Stimulated activated effector memory CD8-positive, alpha-beta T cell treated with anti-CD3 and anti-CD28 coated beads, Interleukin-12 subunit alpha, Interleukin-12 subunit beta, amount 100 ng/mL, for 72 hours (primary cell): Measurements from ENCODE around the gene MARK2.
A peak's percentile ranks its signal among the peaks of the same experiment; 100 is the strongest.
"Not testable (repeated sequence)": the region's sequence is repeated elsewhere in the genome, so short reads cannot be mapped to it uniquely, and the experiment has no call there.

Source experiments
- ATAC-seq: fragments of 150-1000 bp; cut with Tn5 transposase; 2 replicates; pipeline ENCODE4 v1.10.0; 2021
- DNase-seq, 2 donors: peaks; one replicate each; pipeline ENCODE4 v3.0.0; 2021 to 2022; ENCODE audit warnings: low spot score in 2 of 2
- H3K27ac Mint-ChIP-seq: one replicate; pipeline ENCODE4 v1.8.0; 2022; ENCODE audit warnings: mild to moderate bottlenecking, mixed read lengths
- H3K36me3 Mint-ChIP-seq: one replicate; pipeline ENCODE4 v1.8.0; 2022; ENCODE audit warnings: mild to moderate bottlenecking, mixed read lengths
- H3K4me1 Mint-ChIP-seq: one replicate; pipeline ENCODE4 v1.8.0; 2022; ENCODE audit warnings: mixed read lengths
- H3K4me3 Mint-ChIP-seq: one replicate; pipeline ENCODE4 v1.8.0; 2022; ENCODE audit warnings: mild to moderate bottlenecking, mixed read lengths
- H3K9me3 Mint-ChIP-seq: one replicate; pipeline ENCODE4 v1.8.0; 2022; ENCODE audit warnings: mixed read lengths

Gene MARK2

GRCh38 chr11:63858628-63859550 lies 20.0 kb downstream of the MARK2 start:
- ATAC-seq (no peak), DNase-seq (no peak)
- H3K27ac Mint-ChIP-seq: peak overlapping the region; percentile 64
- H3K36me3 Mint-ChIP-seq: peaks cover 55% of the 10 kb centered on the region
- H3K4me1 Mint-ChIP-seq: peaks cover 26% of the 10 kb centered on the region
- H3K9me3 Mint-ChIP-seq: no peaks in the 10 kb centered on the region
- H3K4me3 Mint-ChIP-seq: no peak overlapping the region

GRCh38 chr11:63862923-63863322 lies 24.0 kb downstream of the MARK2 start:
- no peak overlapping the region for H3K4me3 Mint-ChIP-seq
- H3K4me1 Mint-ChIP-seq: peaks cover 43% of the 10 kb centered on the region
- H3K36me3 Mint-ChIP-seq: peaks cover 43% of the 10 kb centered on the region
- no peaks in the 10 kb centered on the region for H3K9me3 Mint-ChIP-seq
- H3K27ac Mint-ChIP-seq: peak overlapping the region; percentile 63
- ATAC-seq (peak; percentile 28), DNase-seq (no peak)

DNA sequence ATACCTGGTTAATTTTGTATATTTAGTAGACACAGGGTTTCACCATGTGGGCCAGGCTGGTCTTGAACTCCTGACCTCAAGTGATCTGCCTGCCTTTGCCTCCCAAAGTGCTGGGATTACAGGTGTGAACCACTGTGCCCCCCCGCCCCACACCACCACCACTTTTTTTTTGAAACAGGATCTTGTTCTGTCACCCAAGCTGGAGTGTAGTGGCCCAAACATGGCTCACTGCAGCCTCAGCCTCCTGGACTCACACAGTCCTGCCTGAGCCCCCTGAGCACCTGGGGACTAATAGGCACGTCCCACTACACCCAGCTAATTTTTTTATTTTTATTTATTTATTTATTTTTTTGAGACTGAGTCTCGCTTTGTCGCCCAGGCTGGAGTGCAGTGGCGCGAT lies 24.7 kb downstream of the MARK2 start:
- peaks cover 49% of the 10 kb centered on the region for H3K4me1 Mint-ChIP-seq
- H3K36me3 Mint-ChIP-seq: peaks cover 37% of the 10 kb centered on the region
- ATAC-seq, H3K9me3 Mint-ChIP-seq, DNase-seq, H3K4me3 Mint-ChIP-seq, H3K27ac Mint-ChIP-seq: not testable (repeated sequence)

DNA sequence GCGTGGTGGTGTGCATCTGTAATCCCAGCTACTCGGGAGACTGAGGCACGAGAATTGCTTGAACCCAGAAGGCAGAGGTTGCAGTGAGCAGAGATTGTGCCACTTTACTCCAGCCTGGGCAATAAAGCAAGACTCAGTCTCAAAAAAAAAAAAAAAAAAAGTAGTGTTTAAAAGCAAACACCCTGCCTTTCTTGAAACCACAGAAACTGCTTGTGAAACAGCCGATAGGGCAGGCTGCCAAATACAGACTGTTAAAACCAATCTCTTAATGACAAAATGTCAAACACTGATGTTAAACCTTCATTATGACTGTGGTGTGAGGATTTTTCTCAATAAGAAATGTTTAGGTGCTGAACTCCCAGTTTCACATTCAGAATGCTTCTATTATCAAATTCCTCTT lies 27.3 kb downstream of the MARK2 start:
- Mint-ChIP-seq H3K4me1 (peaks cover 75% of the 10 kb centered on the region), H3K4me3 (peak overlapping the region; percentile 49), H3K36me3 (peaks cover 34% of the 10 kb centered on the region), H3K27ac (peak overlapping the region; percentile 46), H3K9me3 (no peaks in the 10 kb centered on the region)
- ATAC-seq (peak; percentile 93), DNase-seq (peak; percentile 49 to 85)

- H3K4me1 Mint-ChIP-seq: peaks cover 80% of the 10 kb centered on the region
- DNase-seq (no peak), ATAC-seq (no peak)
- no peak overlapping the region for H3K27ac Mint-ChIP-seq
- H3K9me3 Mint-ChIP-seq: no peaks in the 10 kb centered on the region
- H3K36me3 Mint-ChIP-seq: peaks cover 26% of the 10 kb centered on the region
- no peak overlapping the region for H3K4me3 Mint-ChIP-seq
Measured at GRCh38 chr11:63867511-63867910, 28.6 kb downstream of the MARK2 start.

- Mint-ChIP-seq H3K4me1 (peaks cover 81% of the 10 kb centered on the region), H3K4me3 (no peak overlapping the region), H3K9me3 (no peaks in the 10 kb centered on the region), H3K36me3 (peaks cover 21% of the 10 kb centered on the region), H3K27ac (no peak overlapping the region)
- DNase-seq: no peak
- ATAC-seq: no peak
Measured at GRCh38 chr11:63868399-63869064, 29.6 kb downstream of the MARK2 start.

GRCh38 chr11:63869171-63869591 lies 30.3 kb downstream of the MARK2 start:
- no peak for ATAC-seq
- Mint-ChIP-seq H3K9me3 (no peaks in the 10 kb centered on the region), H3K36me3 (peaks cover 21% of the 10 kb centered on the region), H3K4me3 (peak overlapping the region; percentile 43), H3K4me1 (peaks cover 85% of the 10 kb centered on the region), H3K27ac (peak overlapping the region; percentile 67)
- DNase-seq: no peak

- Mint-ChIP-seq H3K4me1 (peaks cover 90% of the 10 kb centered on the region), H3K4me3 (peak overlapping the region; percentile 43), H3K36me3 (peaks cover 21% of the 10 kb centered on the region), H3K27ac (peak overlapping the region; percentile 67), H3K9me3 (no peaks in the 10 kb centered on the region)
- no peak for DNase-seq
- no peak for ATAC-seq
Measured at GRCh38 chr11:63869683-63870082, 30.8 kb downstream of the MARK2 start.

DNA sequence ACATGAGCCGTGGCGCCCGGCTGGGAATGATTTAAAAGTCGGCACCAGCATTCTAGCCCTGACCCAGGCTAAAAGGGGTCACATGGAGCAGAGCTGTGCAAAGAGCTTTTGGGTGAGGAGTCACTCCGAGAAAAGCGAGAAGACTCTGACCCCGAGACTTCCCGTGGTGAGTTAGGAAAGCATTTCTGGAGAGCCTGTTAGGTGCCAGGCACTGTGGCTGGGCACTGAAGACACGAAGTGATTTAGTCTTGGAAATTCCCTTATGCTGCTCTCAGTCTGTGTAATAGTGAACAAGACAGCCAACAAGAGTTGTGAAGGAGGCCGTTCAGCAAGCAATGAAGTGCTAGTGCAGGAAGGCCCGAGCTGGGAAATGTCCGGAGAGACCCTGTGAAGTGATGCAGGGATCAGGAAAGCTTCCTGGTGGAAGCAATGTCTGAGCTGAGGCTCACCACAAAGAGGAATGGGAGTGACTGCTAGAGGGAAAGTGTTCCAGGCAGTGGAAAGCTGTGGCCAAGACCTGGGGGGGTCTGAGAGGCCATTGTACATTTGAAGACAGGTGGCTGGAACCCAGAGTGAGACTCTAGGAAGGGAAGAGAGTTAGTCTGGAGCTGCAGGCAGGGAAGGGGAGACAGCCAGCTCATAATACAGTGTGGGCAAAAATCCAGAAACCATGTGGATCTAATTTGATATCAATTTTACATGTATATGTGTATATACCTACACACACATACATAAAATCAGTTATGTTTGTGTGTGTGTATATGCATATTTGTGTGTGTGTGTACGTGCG lies 31.6 kb downstream of the MARK2 start:
- Mint-ChIP-seq H3K36me3 (peaks cover 21% of the 10 kb centered on the region), H3K4me3 (peak overlapping the region; percentile 43), H3K9me3 (no peaks in the 10 kb centered on the region), H3K4me1 (peaks cover 86% of the 10 kb centered on the region), H3K27ac (peak overlapping the region; percentile 67)
- ATAC-seq: peak; percentile 72
- no peak for DNase-seq

DNA sequence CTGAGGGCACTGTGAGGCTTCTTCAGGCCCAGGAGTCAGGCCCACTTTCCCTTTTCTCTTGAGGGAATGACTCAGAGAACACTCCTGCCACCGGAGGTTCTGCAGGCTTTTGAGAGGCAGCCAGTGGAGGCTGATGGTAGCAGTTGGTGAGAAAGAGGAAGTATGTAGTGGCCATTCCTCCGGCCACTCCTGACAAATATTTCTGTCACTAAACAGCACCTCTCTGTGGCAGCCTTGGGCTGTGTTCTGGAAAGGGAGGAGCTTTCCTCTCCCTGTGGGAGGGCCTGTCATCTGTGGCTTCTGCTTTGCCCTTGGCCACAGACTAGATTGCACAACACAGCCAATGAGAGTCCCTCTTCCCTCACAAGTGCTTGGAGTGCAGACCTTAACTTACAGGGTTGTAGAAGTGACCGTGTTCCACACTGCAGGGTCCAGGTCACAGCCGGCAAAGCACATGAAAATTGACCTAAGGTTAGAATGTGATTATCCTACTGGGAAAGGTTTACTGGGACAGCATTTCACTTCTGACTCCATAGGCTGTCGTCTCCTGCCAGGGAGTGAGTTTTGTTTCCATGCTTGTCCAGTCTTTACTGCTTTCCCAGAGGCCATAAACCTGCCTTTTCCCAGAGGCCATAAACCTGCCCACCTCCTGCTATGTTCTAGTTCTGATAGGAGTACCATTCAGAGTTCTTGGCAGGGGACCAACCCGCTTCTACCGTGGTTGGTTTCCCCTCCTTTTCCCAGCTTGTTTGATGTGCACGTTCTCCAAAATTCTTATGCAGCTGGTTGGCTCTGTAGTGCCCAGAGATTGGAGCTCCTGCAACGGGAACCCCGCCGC lies 33.3 kb downstream of the MARK2 start:
- ATAC-seq: peak; percentile 86
- Mint-ChIP-seq H3K4me1 (peaks cover 72% of the 10 kb centered on the region), H3K27ac (no peak overlapping the region), H3K9me3 (no peaks in the 10 kb centered on the region), H3K4me3 (no peak overlapping the region), H3K36me3 (peaks cover 13% of the 10 kb centered on the region)
- DNase-seq: peak; percentile 14 to 69

DNA sequence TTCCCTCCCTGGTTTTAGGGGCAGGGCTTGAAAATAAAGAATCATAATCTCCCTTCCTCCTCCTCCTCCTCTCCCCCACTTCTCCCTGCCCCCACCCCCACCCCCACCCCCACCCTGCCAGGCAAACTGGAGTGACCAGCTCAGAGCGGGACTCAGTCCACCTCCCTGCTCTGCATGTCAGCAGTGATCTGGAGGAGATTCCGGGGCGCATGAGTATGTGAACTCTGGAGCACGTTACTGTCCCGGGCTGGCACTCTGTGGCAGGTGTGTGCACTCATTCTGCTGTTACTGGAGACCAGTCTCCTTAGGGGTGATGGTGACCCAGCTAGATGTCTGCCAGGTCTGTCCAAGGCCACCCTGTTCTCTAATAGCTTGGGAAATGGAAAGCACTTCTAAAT lies 33.9 kb downstream of the MARK2 start:
- Mint-ChIP-seq H3K4me3 (no peak overlapping the region), H3K27ac (no peak overlapping the region)

GRCh38 chr11:63873311-63873710 lies 34.4 kb downstream of the MARK2 start:
- peaks cover 68% of the 10 kb centered on the region for H3K4me1 Mint-ChIP-seq
- no peak overlapping the region for H3K4me3 Mint-ChIP-seq
- no peak for ATAC-seq
- H3K36me3 Mint-ChIP-seq: peaks cover 18% of the 10 kb centered on the region
- no peak overlapping the region for H3K27ac Mint-ChIP-seq
- no peak for DNase-seq
- H3K9me3 Mint-ChIP-seq: no peaks in the 10 kb centered on the region

More for the DNA sequence above, 33.9 kb downstream of the MARK2 start:
- no peaks in the 10 kb centered on the region for H3K9me3 Mint-ChIP-seq
- ATAC-seq: no peak
- no peak for DNase-seq
- peaks cover 67% of the 10 kb centered on the region for H3K4me1 Mint-ChIP-seq
- peaks cover 13% of the 10 kb centered on the region for H3K36me3 Mint-ChIP-seq

- H3K27ac Mint-ChIP-seq: no peak overlapping the region
- no peak for DNase-seq
- no peak overlapping the region for H3K4me3 Mint-ChIP-seq
- ATAC-seq: no peak
- H3K36me3 Mint-ChIP-seq: peaks cover 28% of the 10 kb centered on the region
- H3K4me1 Mint-ChIP-seq: peaks cover 59% of the 10 kb centered on the region
- no peaks in the 10 kb centered on the region for H3K9me3 Mint-ChIP-seq
Measured at GRCh38 chr11:63874511-63874910, 35.6 kb downstream of the MARK2 start.

- no peak for ATAC-seq
- H3K4me3 Mint-ChIP-seq: no peak overlapping the region
- peaks cover 59% of the 10 kb centered on the region for H3K4me1 Mint-ChIP-seq
- H3K27ac Mint-ChIP-seq: peak overlapping the region; percentile 80
- DNase-seq: no peak
- no peaks in the 10 kb centered on the region for H3K9me3 Mint-ChIP-seq
- peaks cover 21% of the 10 kb centered on the region for H3K36me3 Mint-ChIP-seq
Measured at GRCh38 chr11:63875506-63876065, 36.7 kb downstream of the MARK2 start.
